HG03175 (cell line): ENCODE results near the gene GGT5.
"Not testable (repeated sequence)": the region's sequence is repeated elsewhere in the genome, so short reads cannot be mapped to it uniquely, and the experiment has no call there.

Source experiments
- ATAC-seq: cut with Tn5 transposase; IDR thresholded peaks from one replicate; pipeline ENCODE4 v1.9.1; 2021; ENCODE audit warnings: mild to moderate bottlenecking, moderate library complexity; ENCODE audit not compliant: unreplicated experiment

Gene GGT5

DNA sequence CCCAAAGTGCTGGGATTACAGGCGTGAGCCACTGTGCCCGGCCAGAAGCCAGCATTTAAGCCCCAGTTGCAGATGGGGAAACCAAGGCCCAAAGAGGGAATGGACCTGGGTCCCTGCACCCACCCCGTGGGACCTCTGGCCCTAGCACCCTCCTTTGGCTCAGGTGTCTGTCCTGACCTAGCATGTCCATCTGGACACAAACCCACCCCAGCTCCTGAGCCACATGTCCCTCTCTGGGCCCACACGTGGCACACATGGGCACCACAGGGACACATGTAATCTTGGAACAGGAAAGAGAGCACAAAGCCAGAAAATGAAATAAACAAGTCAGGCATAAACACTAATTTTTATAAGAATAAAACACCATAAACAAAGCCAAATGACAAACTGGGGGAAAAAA is 9.6 kb downstream of the GGT5 start:
- no peak for ATAC-seq

DNA sequence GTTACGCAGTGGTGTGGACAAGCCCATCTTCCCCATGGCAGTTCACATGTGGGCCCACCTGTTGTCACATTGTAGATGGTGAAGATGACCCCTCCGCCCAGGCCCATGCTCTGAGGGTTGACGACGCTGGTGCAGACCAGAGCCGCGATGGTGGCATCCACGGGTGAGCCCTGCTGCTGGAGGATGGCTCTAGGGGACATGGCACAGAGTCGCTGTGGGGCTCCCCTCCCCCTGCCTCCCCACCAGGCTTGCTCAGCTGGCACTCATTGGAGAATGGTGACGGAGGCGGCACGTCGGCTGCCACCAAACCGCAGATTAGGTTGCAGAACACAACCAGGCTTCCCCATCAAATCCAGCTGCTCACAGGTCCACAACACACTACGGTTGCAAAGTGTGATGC is 11.1 kb downstream of the GGT5 start:
- ATAC-seq, result no peak

- ATAC-seq, result no peak
Observed at GRCh38 chr22:24233235-24233634, 11.6 kb downstream of the GGT5 start.

GRCh38 chr22:24232725-24233124 is 12.2 kb downstream of the GGT5 start:
- ATAC-seq, result no peak

- no peak for ATAC-seq
Observed at GRCh38 chr22:24232124-24232523, 12.8 kb downstream of the GGT5 start.

DNA sequence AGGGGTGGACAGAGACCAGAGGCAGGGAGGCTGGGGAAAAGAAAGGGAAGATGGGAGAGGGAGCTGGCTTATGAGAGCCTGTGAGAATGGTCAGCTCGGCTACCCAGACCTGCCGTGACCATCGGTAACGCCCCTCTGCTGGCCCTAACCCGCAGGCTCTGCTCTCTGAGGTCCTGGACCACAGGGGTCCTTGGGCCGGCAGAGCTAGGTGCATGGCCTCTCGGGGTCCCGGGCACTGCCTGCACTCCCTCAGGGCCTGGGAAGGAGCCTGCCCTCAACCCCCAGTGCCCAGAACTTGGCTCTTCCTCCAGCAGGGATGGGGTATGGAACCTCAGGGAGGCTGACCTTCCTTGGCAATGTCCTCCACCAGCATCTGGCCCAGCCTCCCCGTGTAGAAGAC is 13.2 kb downstream of the GGT5 start:
- no peak for ATAC-seq

DNA sequence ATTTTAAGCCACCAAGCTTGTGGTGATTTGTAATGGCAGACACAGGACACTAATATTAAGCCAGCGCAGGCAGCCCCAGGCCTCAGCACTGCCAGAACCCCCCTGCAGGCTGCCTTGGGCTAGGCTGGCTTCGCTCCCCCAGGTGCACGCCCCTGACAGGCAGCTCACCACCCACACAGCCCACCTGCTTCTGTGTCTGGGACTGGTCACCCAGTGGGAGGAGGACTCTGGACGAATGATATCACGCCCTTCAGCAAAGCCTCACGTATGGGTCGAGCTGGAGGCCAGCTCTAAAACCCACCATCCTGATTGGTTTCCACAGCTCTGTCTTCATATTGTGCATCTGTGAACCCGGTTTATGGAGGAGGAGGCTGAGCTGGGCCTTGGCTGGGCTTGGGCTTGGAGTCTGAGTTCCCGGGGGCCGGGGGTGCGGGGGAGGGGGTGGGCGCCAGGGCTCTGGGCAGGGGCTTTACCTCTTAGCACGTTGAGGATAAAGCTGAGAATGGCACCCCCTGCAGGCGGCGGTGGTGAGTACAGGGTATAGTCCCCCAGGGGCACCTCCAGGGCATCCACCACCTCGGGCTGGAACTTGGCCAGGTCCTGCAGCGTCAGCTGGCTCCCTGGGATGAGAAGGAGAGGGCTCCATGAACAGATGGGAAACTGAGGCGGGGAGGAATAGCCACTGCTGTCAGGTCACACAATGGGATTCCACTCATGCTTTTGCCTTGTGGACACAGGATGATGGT is 13.8 kb downstream of the GGT5 start:
- no peak for ATAC-seq

GRCh38 chr22:24225951-24226350 is 18.9 kb downstream of the GGT5 start:
- no peak for ATAC-seq

DNA sequence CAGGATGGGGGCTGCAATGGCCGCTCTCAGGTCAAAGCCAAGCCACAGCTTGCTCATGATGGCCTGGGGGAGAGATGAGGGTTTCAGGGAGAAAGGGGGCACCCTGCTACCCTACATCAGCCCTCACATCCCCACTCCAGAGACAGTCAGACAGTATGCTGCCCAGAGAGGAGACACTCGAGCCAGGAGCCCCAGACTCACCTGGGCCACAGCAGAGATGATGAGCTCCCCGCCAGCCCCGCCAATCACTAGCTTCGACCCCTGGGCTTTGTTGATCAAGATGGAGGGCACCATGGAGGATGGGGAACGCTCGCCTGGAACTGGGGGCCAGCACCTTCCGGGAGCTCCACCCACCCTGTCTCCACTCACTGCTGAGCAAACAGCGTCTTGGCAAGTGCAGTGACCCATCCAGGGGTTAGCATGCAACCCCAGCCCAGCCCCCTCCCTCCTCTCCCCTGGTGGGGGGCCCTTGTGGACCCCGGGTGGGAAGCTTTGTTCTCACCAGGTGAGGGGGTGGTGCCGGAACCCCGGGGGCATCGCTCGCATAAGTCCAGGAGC is 19.8 kb downstream of the GGT5 start:
- no peak for ATAC-seq

- ATAC-seq, result no peak
Observed at GRCh38 chr22:24224468-24224867, 20.4 kb downstream of the GGT5 start.

GRCh38 chr22:24219750-24220149 is 25.1 kb downstream of the GGT5 start:
- no peak for ATAC-seq

DNA sequence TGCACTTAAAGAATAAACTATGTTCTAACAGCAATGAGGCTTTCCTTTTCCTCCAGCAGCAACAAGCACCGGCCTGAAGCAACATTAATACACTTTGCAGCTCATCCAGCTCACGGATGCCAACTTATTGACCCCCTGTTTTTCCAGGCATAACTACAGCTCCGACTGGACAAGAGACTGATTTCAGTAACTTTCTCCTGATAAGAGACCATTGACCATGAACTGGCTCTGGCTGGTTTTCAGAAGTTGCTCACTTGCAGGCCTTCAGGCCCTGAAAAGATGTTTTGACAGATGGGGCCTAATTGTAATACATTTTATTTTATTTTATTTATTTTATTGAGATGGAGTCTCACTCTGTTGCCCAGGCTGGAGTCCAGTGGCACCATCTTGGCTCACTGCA is 27.5 kb downstream of the GGT5 start:
- ATAC-seq, result no peak

DNA sequence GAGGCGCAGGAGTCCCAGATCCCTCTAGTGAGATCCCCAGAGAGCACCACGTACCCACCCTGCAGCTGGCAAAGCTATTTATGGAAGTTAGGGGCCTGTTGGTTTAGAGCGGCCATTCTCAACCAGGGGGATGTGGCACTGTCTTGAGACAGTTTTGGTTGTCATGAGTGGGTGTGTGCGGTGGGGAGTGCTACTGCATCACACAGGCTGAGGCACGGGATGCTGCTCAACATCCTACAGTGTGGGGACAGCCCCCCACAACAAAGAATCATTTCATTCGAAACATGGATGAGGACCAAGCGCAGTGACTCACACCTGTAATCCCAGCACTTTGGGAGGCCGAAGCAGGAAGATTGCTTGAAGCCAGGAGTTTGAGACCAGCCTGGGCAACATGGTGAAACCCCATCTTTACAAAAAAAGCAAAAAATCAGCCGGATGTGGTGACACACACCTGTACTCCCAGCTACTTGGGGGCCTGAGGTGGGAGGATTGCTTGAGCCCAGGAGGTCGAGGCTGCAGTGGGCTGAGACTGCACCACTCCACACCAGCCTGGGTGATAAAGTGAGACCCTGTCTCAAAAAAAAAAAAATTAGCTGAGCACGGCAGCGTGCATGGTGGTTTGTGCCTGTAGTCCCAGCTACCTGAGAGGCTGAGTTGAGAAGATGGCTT is 28.2 kb downstream of the GGT5 start:
- no peak for ATAC-seq

DNA sequence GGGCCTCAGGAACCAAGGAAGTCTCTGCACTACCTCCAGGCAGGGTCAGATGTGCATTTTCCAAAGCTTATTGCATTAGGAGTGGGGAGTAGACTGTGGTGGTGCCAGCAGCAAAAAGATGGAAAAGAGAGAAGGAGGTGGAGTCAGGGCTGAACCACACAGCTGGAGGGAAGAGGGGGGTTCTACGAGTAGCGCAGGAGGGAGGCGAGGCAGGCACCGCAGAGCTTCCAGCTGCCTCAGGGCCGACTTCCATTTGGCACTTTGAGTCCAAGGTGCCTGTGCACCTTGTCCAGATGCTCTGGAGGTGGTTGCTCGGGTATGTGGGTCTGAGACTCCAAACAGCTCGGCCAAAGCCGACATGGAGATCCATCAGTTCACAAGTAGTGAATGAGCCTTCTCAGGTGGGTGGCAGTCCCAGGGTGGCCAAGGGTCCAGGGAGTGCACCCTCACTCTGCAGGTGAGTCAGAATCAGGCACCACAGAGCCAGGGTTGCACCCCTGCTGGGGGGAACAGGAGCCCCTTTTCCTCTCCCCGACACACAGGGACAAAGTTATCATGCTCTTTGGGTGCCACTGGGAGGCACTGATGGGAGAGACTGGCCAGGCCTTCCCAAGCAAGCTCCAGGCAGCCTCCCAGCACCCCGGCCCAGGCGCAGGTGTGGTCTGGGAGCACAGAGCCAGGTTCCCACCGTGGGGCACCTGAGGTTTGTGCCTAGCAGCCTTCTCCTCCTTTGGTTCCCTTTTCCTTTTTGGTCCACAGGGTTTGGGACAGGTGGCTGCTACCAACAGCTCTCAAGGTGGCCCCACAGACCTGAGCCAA is 30.2 kb downstream of the GGT5 start:
- ATAC-seq, result no peak

DNA sequence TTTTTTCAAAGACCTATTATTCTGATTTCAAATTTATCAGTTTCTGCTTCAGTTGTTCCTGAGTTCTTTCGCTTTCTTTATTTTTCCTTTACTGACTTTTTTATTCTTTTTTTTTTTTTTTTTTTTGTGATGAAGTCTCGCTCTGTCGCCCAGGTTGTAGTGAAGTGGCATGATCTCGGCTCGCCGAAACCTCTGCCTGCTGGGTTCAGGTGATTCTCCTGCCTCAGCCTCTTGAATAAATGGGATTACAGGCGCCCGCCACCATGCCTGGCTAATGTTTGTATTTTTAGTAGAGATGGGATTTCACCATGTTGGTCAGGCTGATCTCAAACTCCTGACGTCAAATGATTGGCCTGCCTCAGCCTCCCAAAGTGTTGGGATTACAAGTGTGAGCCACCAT is 31.8 kb downstream of the GGT5 start:
- not testable (repeated sequence) for ATAC-seq

- not testable (repeated sequence) for ATAC-seq
Observed at GRCh38 chr22:24211716-24212115, 33.2 kb downstream of the GGT5 start.

DNA sequence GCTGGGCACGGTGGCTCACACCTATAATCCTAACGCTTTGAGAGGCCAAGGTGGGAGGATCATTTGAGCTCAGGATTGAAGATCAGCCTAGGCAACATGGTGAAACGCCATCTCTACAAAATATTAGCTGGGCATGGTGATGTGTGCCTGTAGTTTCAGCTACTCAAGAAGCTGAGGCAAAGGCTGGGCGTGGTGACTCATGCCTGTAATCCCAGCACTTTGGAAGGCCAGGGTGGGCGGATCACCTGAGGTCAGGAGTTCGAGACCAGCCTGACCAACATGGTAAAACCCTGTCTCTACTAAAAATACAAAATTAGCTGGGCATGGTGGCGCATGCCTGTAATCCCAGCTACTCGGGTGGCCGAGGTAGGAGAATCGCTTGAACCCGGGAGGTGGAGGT is 34.5 kb downstream of the GGT5 start:
- ATAC-seq, result not testable (repeated sequence)

DNA sequence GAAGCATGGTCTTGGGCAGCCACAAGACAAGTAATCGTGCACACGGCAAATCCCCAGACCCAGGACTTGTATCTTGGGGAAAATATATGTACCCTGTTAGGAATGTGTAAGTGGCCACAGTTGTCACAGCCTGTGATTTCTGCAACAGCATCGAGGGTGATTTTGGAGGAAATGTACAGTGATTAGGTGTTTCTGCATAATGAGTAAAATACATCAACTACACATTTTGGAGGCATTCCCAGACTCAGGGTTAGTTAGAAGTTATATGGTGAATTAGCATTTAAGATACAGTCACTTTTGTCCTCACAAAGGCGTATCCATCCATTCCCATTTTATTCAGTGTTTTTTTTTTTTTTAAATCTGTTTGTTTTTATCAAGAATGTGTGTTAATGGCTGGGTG is 35.2 kb downstream of the GGT5 start:
- ATAC-seq, result no peak

- ATAC-seq, result no peak
Observed at GRCh38 chr22:24209016-24209415, 35.9 kb downstream of the GGT5 start.

DNA sequence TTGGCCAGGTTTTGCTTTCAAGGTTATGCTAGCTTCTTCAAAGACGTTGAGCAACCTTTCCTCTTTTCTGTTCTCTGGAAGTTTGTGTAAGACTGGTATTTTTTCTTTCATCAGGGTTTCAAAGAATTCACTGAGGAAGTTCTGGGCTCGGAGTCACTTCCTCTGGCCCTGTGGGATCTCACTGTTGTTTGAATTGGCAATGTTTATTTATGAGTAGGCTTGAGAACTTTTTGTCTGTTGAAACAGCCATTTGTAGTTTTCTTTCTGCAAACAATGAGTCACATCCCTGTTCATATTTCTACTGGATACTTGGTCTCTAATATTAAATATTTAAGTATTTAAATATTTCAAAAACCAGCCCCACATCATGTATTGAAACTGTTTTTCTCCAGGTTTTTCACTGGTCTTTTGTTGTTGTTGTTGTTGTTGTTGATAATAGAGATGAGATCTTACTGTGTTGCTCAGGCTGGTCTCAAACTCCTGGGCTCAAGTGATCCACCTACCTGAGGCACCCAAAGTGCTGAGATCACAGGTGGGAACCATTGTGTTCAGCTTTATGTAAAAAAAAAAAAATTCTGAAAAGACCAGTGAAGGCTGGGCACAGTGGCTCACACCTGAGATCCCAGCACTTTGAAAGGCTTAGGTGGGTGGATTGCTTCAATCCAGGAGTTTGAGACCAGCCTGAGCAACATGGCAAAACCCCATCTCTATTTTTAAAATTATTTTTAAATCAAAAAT is 36.7 kb downstream of the GGT5 start:
- no peak for ATAC-seq
